Activated T-cell treated with anti-CD3 and anti-CD28 coated beads for 1 hour (primary cell): Measurements from ENCODE around the gene EPHA6.

Experiments
- DNase-seq: peaks from one replicate; pipeline ENCODE4 v3.0.0-alpha.2; 2020; ENCODE audit warnings: low read depth

The EPHA6 gene

GRCh38 chr3:97706226-97706625, 891.8 kb downstream of the EPHA6 start:
- no peak for DNase-seq

GRCh38 chr3:97711654-97712053, 897.3 kb downstream of the EPHA6 start:
- no peak for DNase-seq

- DNase-seq, result no peak
These were observed 898.5 kb downstream of the EPHA6 start for GRCh38 chr3:97712919-97713318.

- DNase-seq, result no peak
These were observed 899.2 kb downstream of the EPHA6 start for GRCh38 chr3:97713634-97714033.

DNA sequence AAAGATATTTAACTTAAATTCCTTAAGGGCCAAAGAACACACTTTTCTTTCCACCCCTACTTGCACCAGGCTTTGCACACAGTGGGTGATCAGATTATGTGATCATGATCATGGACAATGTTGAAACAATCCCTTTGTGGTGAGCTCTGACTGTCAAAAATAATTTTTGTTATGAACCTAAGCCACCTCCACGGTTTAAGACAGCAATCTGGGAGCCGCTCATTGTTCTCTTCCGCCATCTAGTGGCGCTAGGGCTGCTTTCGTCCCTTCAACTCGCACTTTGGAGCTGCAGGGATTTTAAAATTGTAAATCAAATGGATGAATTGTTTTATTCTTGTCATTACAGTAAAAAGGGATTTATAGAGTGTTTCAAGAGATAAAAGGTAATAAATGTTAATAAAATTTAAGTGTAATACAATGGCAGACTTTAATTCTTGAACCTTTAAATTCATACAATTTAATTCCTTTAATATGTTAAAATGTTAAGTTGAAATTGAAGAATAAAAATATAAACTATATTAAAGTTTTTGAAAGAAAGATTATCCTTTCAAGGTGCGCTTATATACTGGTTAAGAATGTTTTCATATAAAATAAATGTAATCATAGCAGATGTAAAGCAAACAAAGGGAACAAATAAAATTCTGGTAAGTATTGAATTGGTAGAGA, 904.9 kb downstream of the EPHA6 start:
- DNase-seq, result peak; percentile 45

DNA sequence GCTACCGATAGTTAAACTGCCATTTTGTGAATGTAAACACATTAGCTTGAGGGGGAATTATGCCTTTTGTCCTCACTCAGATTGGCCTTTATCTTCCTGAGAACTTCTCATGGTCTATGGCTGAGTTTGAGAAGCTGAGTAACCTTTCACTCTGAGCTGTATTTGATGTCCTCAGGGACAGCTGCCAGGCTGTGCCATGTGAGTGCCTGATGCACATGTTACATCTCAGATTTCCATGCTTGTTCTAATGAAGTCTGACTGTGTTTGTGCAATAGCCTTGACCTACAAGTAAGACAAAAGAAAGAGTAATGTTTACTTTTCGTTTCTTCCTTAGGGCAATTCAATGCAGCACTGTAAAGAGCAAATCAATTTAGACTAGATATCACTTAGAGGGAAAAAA, 906.0 kb downstream of the EPHA6 start:
- no peak for DNase-seq

- DNase-seq, result no peak
These were observed 907.1 kb downstream of the EPHA6 start for GRCh38 chr3:97721446-97721845.

DNA sequence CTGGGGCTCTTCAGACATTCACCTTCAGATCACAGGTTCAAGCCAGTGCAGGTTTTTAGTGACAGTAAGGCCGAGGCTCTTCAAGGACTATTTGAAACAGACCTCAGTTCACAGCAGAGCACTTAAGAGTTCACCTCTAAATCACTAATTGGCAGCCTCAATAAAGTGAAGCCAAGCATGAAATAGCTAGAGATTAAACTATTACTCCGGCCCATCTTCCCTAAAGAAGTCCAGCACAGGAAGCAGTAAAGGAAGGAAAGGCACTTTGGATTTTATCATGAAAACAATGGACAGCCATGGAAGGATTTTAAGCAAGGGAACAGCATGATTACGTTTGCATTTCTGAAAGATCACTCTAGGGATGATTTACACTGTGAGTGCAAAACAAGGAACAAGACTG, 922.5 kb downstream of the EPHA6 start:
- DNase-seq, result no peak

GRCh38 chr3:97738761-97739160, 924.4 kb downstream of the EPHA6 start:
- no peak for DNase-seq

DNA sequence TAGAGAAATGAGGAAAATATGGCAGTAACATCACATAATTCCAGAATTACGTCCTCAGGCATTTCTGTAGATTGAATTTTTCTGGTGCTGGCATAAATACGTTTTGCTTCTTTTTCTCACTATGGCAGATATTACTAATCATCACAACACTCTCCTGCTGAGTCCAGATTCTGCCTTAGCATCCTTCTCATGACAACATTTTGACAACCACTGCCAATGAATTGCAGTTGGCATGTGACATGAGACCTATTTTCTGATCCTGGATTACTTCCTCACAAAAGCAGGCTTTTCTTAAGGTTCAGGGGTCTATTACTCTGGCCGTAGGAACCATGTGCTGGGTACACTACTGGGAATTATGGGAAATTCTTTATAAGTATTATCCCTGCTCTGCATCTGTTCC, 927.6 kb downstream of the EPHA6 start:
- no peak for DNase-seq

DNA sequence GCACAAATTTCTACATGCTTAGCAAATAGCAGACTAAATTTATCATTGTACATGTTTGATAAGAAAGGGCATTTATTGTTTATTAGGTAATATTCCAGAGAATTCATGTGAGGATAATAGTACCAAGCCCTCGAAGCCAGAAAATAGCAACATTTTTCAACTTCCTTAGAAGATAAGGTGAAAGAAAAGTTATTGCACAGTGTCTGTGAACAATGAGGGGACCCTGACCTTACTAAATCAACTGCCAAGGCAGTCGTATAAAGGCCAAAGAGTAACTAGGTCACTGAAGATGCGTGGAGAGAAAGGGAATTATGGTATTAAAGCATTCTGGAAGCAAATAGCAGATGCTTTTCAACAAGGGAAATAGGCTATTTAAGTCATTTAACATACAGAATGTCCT, 929.9 kb downstream of the EPHA6 start:
- DNase-seq, result no peak

- DNase-seq, result no peak
These were observed 949.4 kb downstream of the EPHA6 start for GRCh38 chr3:97763586-97764406.

DNA sequence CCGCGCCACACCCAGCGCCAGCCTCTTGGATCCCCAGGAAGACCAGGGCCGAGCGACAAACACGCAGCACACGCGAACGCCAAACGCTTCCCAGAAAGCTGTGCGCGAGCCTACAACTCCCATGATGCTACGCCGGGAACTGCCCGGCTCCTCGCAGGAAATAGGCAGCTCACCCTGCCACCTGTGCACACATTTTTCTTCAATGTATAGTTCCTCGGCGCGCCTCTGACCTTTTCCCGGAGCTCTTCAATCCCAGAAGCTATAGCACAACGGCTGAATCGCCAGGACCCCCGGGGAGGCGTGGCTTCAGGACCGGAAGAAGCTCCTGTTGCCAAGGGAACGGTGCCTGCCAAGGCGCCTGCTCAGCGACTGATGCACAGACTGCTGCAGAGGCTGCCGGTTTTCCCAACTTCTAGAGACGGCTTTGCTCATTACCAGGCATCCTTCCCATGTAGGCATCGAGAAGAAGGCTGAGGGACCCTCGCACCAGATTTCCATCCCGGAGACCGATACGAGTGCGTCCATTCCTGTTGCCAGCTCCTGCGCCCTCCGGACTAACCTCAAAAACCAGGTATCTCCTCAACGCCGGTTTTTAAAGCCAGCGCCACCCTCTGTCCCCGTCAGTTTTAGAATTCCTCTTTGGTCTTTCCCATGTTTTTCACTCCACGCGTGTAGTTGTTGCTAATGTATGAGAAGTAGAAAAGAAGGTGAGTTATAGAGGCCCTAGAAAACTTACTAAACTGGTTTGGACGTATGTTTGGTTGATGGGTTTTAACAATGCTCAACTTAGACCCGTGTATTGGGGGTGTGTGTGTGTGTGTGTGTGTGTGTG, 950.2 kb downstream of the EPHA6 start, which contains the start of gene ARL6:
Gene ARL6, plus strand, starts transcription at position 352 of the 832 bp plus-strand sequence. CDS start 3,350 bp downstream, outside the sequence.
- peak; percentile 56 for DNase-seq

- no peak for DNase-seq
These were observed 950.9 kb downstream of the EPHA6 start for GRCh38 chr3:97765336-97765735.

DNA sequence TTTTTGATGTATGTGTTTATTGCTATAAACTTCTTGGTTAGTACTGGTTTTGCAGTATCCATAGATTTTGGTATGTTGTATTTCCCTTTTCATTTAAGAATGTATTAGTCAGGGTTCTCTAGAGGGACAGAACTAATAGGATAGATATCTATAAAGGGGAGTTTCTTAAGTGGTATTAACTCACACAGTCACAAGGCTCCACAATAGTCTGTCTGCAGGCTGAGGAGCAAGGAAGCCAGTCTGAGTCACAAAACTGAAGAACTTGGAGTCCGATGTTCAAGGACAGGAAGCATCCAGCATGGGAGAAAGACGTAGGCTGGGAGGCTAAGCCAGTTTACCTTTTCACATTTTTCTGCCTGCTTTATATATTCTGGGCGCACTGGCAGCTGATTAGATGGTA, 958.5 kb downstream of the EPHA6 start:
- DNase-seq, result no peak

- no peak for DNase-seq
These were observed 963.8 kb downstream of the EPHA6 start for GRCh38 chr3:97778152-97778551.

GRCh38 chr3:97793420-97794019, 979.1 kb downstream of the EPHA6 start:
- no peak for DNase-seq

- no peak for DNase-seq
These were observed 981.6 kb downstream of the EPHA6 start for GRCh38 chr3:97795951-97796350.
